ENCODE measurements around the gene PSD.

The PSD gene

GRCh38 chr10:102433619-102434046 is 15.0 kb upstream of the PSD start:
- DNase-seq (ENCODE audit: low read depth) = no peak

GRCh38 chr10:102432162-102432950 is 13.8 kb upstream of the PSD start, which contains the start of gene CUEDC2:
Gene CUEDC2, minus strand, starts transcription at chr10:102432574. Its CDS starts 7,386 bp downstream, at chr10:102425188.
- peak within 1 kb of the TSS; percentile 95 for H3K4me3 ChIP-seq (ENCODE audit: low read length)
- peak; percentile 96 for DNase-seq (ENCODE audit: low read depth)
- TF ChIP-seq CTCF (IDR thresholded peaks at IDR 0.05; ENCODE audit: insufficient read depth, low read depth, low read length, missing control alignments) = no peak

More at GRCh38 chr10:102433619-102434046, 15.0 kb upstream of the PSD start:
- no peak overlapping the region for H3K4me3 ChIP-seq (ENCODE audit: low read length)
- TF ChIP-seq CTCF (IDR thresholded peaks at IDR 0.05; ENCODE audit: insufficient read depth, low read depth, low read length, missing control alignments) = no peak

- peak overlapping the region; percentile 95 for H3K4me3 ChIP-seq (ENCODE audit: low read length)
- TF ChIP-seq CTCF (IDR thresholded peaks at IDR 0.05; ENCODE audit: insufficient read depth, low read depth, low read length, missing control alignments) = no peak
- no peak for DNase-seq (ENCODE audit: low read depth)
Measured at GRCh38 chr10:102431452-102432124, 13.0 kb upstream of the PSD start.

GRCh38 chr10:102429468-102429867 is 10.9 kb upstream of the PSD start:
- H3K4me3 ChIP-seq (ENCODE audit: low read length) = no peak overlapping the region
- no peak for TF ChIP-seq CTCF (IDR thresholded peaks at IDR 0.05; ENCODE audit: insufficient read depth, low read depth, low read length, missing control alignments)
- no peak for DNase-seq (ENCODE audit: low read depth)

GRCh38 chr10:102426803-102427287 is 8.3 kb upstream of the PSD start:
- no peak for DNase-seq (ENCODE audit: low read depth)
- TF ChIP-seq CTCF (IDR thresholded peaks at IDR 0.05; ENCODE audit: insufficient read depth, low read depth, low read length, missing control alignments) = no peak
- no peak overlapping the region for H3K4me3 ChIP-seq (ENCODE audit: low read length)

GRCh38 chr10:102425444-102425843 is 6.9 kb upstream of the PSD start:
- no peak overlapping the region for H3K4me3 ChIP-seq (ENCODE audit: low read length)
- DNase-seq (ENCODE audit: low read depth) = no peak
- TF ChIP-seq CTCF (IDR thresholded peaks at IDR 0.05; ENCODE audit: insufficient read depth, low read depth, low read length, missing control alignments) = no peak

Measured in epithelial cell of esophagus (primary cell).